WI38 (cell line): ENCODE data around the gene TSPO.

ENCODE experiments used
- H3K4me3 ChIP-seq: 2 replicates; pipeline ENCODE4 v1.5.1; 2011; ENCODE audit warnings: low read depth, mild to moderate bottlenecking, control low read depth, low read length
- TF ChIP-seq, protein P1 (sequence below): IDR thresholded peaks from 2 replicates; pipeline ENCODE4 v1.5.1; 2012; ENCODE audit warnings: low read depth, mild to moderate bottlenecking, control low read depth, low read length

TSPO gene

DNA sequence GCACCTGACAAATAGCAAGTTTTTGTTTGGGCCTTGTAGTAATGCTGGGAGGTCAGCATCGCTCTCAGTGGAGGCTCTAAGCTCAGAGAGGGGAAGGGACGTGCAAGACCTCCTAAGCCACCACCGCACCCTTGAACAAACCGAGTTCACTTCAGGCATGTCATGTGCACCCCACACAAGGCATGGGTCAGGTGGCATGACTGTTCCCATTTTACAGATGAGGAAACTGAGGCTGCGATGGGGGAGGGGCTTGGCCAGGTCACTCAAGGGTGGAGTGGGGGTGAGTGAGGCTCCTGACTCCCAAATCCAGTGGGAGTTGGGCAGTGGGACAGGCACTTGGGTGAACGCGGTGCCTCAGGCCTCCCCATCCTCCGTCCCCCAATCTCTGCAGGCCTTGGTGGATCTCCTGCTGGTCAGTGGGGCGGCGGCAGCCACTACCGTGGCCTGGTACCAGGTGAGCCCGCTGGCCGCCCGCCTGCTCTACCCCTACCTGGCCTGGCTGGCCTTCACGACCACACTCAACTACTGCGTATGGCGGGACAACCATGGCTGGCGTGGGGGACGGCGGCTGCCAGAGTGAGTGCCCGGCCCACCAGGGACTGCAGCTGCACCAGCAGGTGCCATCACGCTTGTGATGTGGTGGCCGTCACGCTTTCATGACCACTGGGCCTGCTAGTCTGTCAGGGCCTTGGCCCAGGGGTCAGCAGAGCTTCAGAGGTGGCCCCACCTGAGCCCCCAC, 11.2 kb downstream of the TSPO start:
- TF ChIP-seq, protein P1, sequence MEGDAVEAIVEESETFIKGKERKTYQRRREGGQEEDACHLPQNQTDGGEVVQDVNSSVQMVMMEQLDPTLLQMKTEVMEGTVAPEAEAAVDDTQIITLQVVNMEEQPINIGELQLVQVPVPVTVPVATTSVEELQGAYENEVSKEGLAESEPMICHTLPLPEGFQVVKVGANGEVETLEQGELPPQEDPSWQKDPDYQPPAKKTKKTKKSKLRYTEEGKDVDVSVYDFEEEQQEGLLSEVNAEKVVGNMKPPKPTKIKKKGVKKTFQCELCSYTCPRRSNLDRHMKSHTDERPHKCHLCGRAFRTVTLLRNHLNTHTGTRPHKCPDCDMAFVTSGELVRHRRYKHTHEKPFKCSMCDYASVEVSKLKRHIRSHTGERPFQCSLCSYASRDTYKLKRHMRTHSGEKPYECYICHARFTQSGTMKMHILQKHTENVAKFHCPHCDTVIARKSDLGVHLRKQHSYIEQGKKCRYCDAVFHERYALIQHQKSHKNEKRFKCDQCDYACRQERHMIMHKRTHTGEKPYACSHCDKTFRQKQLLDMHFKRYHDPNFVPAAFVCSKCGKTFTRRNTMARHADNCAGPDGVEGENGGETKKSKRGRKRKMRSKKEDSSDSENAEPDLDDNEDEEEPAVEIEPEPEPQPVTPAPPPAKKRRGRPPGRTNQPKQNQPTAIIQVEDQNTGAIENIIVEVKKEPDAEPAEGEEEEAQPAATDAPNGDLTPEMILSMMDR, result no peak
- H3K4me3 ChIP-seq, result no peak overlapping the region

DNA sequence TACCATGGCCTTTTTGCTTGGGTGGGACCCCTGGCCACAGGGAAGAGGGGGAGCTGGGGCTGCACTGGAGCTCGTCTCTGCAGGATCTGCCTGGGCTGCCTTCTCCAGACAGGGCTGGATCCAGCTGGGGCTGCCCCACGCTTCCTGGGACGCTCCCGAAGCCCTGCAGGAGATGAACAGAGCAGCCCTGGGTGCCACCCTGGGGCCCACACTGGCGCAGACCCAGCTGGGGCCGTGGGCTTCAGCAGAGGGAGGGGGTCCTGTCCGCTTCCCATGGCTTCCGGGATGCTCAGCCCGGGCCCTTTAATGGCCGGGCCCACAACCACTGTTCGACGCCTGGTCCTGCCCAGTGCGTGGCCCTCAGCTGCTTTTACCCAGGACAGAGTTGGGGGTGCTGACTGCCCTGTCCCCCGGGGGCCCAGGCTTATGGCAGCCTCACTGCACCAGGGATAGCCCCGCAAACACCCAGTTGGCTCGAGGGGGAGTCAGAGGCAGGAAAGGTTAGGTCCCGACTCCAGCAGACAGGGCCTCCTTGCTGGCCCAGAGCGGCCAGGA, 12.0 kb downstream of the TSPO start:
- TF ChIP-seq, protein P1, result no peak
- H3K4me3 ChIP-seq, result no peak overlapping the region

DNA sequence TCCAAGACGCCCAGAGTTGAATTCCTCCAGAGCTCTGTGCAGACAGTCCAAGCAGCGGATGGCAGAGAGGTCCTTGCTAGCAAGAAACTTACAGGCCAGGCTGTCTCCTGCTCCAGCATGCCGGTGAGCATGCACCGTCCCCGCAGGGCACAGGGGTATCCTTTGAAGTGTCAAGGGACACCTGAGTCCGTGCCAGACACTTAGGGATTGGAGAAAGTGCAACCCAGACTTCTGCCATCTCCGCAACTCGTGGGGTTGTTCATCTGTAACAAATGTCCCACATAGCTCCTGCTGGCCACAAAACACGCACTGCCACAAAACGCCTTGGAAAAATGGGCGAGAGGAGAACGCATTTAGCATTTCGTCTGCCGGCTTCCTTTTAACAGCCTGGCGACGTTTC, 13.3 kb downstream of the TSPO start:
- no peak overlapping the region for H3K4me3 ChIP-seq
- TF ChIP-seq, protein P1, result no peak

DNA sequence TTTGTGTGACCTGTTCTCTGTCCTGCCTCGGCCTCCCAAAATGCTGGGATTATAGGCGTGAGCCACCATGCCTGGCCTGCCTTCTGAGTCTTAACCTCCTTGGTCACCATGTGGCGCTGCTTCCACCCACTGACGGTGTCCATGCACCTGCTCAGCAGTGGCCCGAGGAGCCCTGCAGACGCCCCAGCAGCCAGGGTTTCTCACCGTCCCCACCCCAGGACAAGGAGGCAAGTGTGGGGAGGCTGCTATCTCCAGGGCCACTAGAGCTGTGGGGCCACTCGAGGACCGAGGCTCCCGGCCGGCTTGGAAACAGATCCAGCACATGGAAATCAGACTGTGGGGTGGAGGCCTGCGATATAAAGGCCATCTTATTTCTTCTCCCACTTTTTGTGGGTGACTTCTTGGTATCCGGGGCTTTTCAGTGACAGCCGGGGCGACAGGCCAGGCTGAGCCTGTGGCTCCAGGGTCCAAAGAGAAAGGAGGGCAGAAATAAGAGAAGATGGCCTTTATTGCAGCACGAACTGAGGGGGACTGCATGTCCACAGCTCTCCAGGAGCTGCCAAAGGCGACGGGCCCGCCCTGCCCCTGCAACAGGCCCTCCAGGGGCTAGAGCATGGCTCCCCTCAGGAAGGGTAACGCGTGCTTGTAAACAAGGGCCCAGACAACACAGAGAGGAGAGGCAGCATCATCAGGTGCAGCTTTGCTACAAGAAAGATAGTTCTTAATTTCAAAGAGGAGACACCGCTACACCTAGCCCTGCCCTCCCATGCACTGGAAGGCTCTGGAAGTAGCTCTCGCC, 15.0 kb downstream of the TSPO start:
- TF ChIP-seq, protein P1, result no peak
- H3K4me3 ChIP-seq, result no peak overlapping the region

DNA sequence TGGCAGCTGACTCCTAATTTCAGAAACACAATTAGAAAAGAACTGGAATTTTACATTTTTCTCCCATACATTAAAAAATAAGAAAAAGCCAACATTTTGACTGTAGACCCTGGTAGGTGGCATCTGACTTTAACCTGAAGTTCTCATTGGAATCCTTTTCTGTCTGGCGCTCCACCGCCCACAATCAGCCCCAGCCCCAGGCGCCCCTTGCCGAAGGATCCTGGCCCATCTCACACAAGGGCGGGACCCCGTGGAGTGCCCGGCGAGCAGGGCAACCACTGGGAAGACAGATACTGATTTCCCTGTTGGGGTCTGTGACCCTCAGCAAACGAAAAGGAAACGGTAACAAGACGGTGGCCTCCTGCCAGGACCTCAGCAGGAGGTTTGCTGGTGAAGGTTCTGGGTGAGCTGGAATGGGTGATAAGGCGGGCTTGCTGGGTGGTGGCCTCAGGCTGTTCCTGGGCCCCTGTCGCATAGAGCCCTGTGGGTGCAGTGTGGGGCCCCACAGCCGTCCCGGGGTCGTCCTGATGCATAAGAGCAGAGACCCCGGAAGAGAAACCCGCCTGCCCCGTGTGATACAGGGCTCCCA, 15.7 kb downstream of the TSPO start:
- TF ChIP-seq, protein P1, result no peak
- no peak overlapping the region for H3K4me3 ChIP-seq

DNA sequence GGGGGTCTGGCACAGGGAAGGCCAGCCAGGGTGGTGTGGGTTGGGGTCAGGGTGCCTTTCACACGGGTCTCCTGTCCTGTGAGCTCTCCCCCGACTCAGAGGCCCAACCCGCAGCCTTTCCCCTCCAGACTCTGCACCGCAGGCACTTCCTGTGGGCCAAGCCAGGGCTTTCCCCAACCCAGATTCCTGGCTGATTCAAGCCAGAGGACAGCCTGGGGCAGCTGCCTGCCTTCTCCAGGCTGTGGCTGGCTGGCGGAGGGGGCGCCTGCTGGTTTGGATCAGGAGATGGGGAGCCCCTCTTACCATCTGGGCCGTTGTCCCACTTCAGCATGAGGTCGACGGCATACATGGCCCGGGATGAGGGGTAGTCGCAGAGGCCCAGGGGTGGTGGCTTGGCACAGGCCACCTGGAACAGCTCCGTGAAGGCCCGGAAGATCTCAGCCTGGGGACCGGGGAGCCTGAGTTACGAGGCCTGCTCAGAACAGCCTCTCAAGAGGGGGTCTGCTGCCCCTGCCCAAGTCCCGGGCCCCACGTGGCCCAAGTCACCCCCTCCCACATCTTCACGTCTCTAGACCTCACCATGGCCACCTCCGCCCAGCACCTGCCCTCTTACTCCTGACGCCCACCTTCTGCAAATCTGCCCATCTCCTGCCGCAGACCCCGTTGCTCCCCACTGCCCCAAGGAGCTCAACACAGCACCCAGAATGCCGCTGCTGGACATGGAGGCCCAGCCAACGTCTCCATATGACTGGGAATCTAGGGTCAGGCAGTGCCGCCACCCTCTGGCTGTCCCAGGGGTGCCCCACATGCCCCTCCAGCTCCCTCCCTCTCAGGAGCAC, 17.3 kb downstream of the TSPO start:
- TF ChIP-seq, protein P1, result no peak
- H3K4me3 ChIP-seq, result no peak overlapping the region
